ENCODE measurements around the gene YAE1.

Gene YAE1, protein sequence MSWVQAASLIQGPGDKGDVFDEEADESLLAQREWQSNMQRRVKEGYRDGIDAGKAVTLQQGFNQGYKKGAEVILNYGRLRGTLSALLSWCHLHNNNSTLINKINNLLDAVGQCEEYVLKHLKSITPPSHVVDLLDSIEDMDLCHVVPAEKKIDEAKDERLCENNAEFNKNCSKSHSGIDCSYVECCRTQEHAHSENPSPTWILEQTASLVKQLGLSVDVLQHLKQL

DNA sequence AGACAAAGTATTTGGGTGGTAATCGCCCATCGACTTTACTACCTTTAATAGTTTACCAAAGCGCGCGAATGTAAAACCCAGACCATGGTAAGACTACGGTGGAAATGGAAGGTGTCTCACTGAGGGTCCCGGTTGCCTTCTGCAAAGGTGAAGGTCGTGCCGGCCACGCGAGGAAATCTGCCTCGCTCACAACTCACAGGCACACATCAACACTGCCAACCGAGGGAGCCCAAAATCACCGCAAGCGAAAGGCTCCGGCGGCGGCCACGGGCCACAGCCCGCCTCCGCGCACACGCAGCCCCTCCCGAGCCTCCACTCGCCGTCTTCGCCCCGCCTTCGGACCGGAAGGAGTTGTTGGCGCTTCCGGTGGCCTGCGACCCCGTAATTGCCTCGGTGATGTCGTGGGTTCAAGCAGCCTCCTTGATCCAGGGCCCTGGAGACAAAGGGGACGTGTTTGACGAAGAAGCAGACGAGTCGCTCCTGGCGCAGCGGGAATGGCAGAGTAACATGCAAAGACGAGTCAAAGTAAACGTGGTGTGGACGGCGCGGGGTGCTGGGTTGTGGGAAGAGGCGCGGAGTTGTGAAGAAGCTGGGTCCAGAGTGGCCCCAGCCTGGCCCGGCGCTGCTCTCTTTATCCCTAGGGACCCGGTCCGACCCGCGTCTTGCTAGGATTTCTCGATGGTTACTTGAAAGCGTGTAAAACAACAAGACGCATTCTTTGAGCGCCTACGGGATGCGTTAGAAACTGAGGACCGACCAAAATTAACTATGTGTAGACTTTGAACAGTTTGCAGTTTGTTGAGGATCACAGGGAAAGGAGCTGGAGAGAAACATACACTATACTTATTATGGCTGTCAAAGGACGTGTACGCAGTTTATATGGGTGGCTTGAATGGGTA is at the start of gene YAE1:
Gene YAE1, plus strand, starts transcription at position 382 of the 899 bp plus-strand sequence. Its CDS starts 15 bp downstream, at position 397.
- TF ChIP-seq, protein P1, sequence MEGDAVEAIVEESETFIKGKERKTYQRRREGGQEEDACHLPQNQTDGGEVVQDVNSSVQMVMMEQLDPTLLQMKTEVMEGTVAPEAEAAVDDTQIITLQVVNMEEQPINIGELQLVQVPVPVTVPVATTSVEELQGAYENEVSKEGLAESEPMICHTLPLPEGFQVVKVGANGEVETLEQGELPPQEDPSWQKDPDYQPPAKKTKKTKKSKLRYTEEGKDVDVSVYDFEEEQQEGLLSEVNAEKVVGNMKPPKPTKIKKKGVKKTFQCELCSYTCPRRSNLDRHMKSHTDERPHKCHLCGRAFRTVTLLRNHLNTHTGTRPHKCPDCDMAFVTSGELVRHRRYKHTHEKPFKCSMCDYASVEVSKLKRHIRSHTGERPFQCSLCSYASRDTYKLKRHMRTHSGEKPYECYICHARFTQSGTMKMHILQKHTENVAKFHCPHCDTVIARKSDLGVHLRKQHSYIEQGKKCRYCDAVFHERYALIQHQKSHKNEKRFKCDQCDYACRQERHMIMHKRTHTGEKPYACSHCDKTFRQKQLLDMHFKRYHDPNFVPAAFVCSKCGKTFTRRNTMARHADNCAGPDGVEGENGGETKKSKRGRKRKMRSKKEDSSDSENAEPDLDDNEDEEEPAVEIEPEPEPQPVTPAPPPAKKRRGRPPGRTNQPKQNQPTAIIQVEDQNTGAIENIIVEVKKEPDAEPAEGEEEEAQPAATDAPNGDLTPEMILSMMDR (IDR thresholded peaks at IDR 0.05; ENCODE audit: control insufficient read depth, insufficient read depth, low read depth, low read length, missing control alignments): no peak
- peak within 1 kb of the TSS; percentile 57 for H3K4me3 ChIP-seq (ENCODE audit: control insufficient read depth, low read depth, low read length)
- DNase-seq (ENCODE audit: low read depth): no peak

DNA sequence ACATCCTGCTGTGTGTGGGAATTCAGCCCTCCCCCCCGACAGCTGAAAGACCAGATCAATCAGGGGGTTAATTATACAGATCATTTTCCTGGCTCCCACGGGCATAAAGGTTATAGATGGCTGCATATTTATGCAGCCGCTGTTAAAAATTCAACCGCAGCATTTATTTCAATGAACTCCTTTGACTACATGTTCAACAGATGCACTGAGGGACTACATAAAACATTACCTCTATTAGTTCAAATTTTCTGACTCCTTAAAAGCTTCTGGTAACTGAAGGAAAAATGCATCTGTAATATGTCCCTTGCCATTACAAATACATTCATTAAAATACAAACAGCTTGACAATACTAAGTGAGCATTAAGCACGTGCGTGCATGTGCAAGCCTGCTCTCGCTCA is 49.7 kb upstream of the YAE1 start:
- no peak overlapping the region for H3K4me3 ChIP-seq (ENCODE audit: control insufficient read depth, low read depth, low read length)
- DNase-seq (ENCODE audit: low read depth): no peak
- TF ChIP-seq, protein P1 (IDR thresholded peaks at IDR 0.05; ENCODE audit: control insufficient read depth, insufficient read depth, low read depth, low read length, missing control alignments): no peak

DNA sequence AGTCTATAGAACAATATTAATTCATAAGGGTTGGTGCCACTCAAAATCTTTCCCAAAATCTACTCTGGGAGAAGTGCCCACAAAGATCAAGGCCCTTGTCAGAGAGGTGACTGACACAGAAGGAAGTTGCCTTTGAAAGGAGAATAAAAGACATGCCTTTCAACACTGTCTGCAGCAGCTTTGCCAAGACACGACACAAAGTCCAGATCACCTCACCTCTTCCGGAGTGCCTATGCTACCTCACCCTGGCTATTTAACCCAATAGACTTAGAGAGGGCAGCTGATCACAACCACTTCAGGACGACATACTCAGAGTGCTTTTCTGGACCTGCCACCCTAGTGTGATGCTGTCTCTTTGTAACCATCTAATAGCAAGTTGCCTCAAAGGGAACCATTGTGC is 49.0 kb upstream of the YAE1 start:
- TF ChIP-seq, protein P1 (IDR thresholded peaks at IDR 0.05; ENCODE audit: control insufficient read depth, insufficient read depth, low read depth, low read length, missing control alignments): no peak
- DNase-seq (ENCODE audit: low read depth): no peak
- no peak overlapping the region for H3K4me3 ChIP-seq (ENCODE audit: control insufficient read depth, low read depth, low read length)

GRCh38 chr7:39525926-39526325 is 40.3 kb upstream of the YAE1 start:
- H3K4me3 ChIP-seq (ENCODE audit: control insufficient read depth, low read depth, low read length): no peak overlapping the region
- TF ChIP-seq, protein P1 (IDR thresholded peaks at IDR 0.05; ENCODE audit: control insufficient read depth, insufficient read depth, low read depth, low read length, missing control alignments): no peak
- DNase-seq (ENCODE audit: low read depth): no peak

DNA sequence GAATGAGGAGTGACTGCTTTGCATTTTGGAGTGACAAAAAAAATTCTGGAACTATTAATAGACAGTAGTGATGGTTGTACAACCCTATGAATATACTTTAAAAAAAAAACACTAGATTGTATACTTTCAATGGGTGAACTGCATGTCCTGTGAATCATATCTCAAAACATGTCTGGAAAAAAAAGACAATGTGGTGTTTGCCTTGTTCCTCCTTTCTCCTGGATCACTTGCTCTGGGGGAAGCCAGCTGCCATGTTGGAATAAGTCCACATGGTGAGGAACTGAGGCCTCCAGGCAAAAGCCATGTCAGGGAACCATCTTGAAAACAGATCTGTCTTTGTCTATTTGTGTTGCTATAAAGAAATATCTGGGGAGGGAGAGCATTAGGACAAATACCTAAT is 39.5 kb upstream of the YAE1 start:
- H3K4me3 ChIP-seq (ENCODE audit: control insufficient read depth, low read depth, low read length): no peak overlapping the region
- TF ChIP-seq, protein P1 (IDR thresholded peaks at IDR 0.05; ENCODE audit: control insufficient read depth, insufficient read depth, low read depth, low read length, missing control alignments): no peak
- no peak for DNase-seq (ENCODE audit: low read depth)

DNA sequence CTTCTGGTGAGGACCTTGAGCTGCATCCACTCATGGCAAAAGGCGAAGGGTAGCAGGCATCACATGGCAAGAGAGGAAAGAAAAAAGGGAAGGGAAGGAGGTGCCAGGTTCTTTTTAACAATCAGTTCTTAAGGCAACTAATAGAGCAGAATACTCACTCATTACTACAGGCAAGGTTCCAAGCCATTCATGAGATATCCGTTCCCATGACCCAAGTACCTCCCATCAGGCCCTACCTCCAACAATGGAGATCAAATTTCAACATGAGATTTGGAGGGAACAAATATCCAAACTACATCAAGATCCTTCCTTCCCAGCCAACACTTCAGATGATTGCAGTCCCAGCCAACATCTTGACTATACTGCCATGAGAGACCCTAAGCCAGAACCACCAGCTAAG is 38.9 kb upstream of the YAE1 start:
- TF ChIP-seq, protein P1 (IDR thresholded peaks at IDR 0.05; ENCODE audit: control insufficient read depth, insufficient read depth, low read depth, low read length, missing control alignments): no peak
- no peak overlapping the region for H3K4me3 ChIP-seq (ENCODE audit: control insufficient read depth, low read depth, low read length)
- no peak for DNase-seq (ENCODE audit: low read depth)
